BLaER1 (cell line): ENCODE data around the gene P4HB.

Experiments used
- H3K27ac ChIP-seq: shearing (Covaris generic); formaldehyde crosslinking; 2 replicates; pipeline ENCODE4 v1.8.1; 2022
- H3K27me3 ChIP-seq: shearing (Covaris generic); formaldehyde crosslinking; 2 replicates; pipeline ENCODE4 v1.8.1; 2022
- H3K36me3 ChIP-seq: shearing (Covaris generic); formaldehyde crosslinking; 2 replicates; pipeline ENCODE4 v1.8.1; 2022
- H3K4me1 ChIP-seq: shearing (Covaris generic); formaldehyde crosslinking; 2 replicates; pipeline ENCODE4 v1.8.1; 2022
- H3K4me2 ChIP-seq: shearing (Covaris generic); formaldehyde crosslinking; 2 replicates; pipeline ENCODE4 v1.8.1; 2022
- H3K4me3 ChIP-seq: shearing (Covaris generic); formaldehyde crosslinking; 2 replicates; pipeline ENCODE4 v1.8.1; 2022
- H3K9ac ChIP-seq: shearing (Covaris generic); formaldehyde crosslinking; 2 replicates; pipeline ENCODE4 v1.8.1; 2022
- H3K9me3 ChIP-seq: shearing (Covaris generic); formaldehyde crosslinking; 2 replicates; pipeline ENCODE4 v1.8.1; 2022
- H4K20me1 ChIP-seq: shearing (Covaris generic); formaldehyde crosslinking; 2 replicates; pipeline ENCODE4 v1.8.1; 2022
- Cebpa-rat ChIP-seq: shearing (Covaris generic); IDR thresholded peaks from 2 replicates; pipeline ENCODE4 v1.8.1; 2022

P4HB gene

DNA sequence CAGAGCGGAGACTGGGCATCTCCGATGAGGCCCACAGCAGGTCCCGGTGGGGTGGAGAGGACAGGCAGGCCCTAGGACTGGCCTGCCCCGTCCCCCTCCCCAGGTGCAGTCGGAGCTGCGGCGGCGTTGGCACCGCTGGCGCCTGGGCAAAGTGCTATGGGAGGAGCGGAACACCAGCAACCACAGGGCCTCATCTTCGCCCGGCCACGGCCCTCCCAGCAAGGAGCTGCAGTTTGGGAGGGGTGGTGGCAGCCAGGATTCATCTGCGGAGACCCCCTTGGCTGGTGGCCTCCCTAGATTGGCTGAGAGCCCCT is 47.0 kb downstream of the P4HB start:
- no peak for TF ChIP-seq Cebpa-rat
- Histone ChIP-seq H3K4me3 (no peak overlapping the region), H3K9ac (no peak overlapping the region), H3K4me1 (peaks cover 70% of the 10 kb centered on the region), H4K20me1 (no peaks in the 10 kb centered on the region), H3K9me3 (no peaks in the 10 kb centered on the region), H3K27me3 (0 out of 2 replicates have a peak, but pooled peaks cover 4% of the 10 kb centered on the region), H3K36me3 (no peaks in the 10 kb centered on the region), H3K27ac (peak overlapping the region; percentile 9; the same call in 1 of the 2 replicates), H3K4me2 (peak overlapping the region; percentile 82)

DNA sequence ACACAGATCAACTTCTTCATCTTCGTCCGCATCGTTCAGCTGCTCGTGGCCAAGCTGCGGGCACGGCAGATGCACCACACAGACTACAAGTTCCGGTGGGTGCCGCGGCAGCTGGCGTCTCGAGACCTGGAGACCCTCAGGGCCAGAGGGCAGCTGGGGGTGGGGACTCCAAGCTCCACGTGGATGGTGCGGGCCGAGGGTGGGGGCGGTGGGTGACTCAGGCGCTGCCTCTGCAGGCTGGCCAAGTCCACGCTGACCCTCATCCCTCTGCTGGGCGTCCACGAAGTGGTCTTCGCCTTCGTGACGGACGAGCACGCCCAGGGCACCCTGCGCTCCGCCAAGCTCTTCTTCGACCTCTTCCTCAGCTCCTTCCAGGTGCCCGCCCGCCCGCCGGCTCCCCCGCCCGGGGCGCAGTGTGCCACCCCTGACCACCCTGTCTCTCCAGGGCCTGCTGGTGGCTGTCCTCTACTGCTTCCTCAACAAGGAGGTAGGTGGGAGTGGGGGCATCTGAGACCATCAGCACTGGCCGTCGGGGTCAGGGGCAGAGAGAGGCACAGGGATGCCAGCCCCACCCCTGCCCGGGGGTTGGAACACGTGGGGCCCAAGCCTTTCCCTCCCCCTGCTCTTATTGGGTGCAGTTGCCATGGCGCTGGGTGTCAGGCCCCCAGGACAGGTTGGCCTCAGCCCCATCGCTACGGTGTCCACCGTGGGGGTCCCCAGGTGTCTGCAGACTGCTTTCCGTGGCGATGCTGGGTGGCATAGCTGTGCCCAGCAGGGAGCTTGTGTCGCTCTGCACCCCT is 47.6 kb downstream of the P4HB start:
- Histone ChIP-seq H3K27me3 (peaks cover 9% of the 10 kb centered on the region; the same call in 1 of the 2 replicates), H3K36me3 (no peaks in the 10 kb centered on the region)

DNA sequence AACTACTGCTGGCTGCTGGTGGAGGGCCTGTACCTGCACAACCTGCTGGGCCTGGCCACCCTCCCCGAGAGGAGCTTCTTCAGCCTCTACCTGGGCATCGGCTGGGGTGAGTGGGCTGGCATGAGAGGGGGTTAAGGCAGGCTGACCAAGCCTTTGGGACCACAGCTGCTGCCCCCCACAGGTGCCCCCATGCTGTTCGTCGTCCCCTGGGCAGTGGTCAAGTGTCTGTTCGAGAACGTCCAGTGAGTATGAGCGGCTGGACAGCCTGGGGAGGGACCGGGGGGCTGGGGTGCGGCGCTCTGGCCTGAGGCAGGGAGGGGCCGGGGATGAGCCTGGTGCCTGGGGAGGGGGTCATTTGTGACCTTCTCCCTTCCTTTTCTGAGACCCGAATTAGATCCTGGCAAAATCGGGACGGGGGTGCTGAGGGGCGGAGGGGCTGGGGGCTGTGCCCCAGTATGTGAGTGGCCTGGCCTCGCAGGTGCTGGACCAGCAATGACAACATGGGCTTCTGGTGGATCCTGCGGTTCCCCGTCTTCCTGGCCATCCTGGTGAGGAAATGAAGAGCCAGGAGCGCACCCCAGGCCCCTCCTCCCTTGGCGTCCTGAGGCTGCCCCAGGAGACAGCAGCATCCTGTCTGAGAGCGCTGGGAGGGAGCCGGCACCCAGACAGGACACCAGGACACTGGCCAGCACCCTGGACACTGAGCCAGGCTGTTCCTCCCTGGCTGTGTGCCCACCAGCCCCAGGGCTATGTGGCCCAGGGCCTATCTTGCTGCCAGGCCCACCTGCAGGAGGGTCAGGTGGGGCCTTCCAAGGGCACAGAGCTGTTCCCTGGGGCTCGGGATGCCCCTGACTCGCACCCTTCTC is 48.4 kb downstream of the P4HB start:
- Histone ChIP-seq H3K4me3 (no peak overlapping the region), H3K9me3 (no peaks in the 10 kb centered on the region), H3K9ac (peak overlapping the region; percentile 50; the same call in 1 of the 2 replicates), H3K4me1 (peaks cover 83% of the 10 kb centered on the region), H3K36me3 (no peaks in the 10 kb centered on the region), H3K4me2 (peak overlapping the region; percentile 82), H4K20me1 (no peaks in the 10 kb centered on the region), H3K27me3 (peaks cover 17% of the 10 kb centered on the region), H3K27ac (peak overlapping the region; percentile 67)
- no peak for TF ChIP-seq Cebpa-rat

More for the DNA sequence above, 47.6 kb downstream of the P4HB start:
- Histone ChIP-seq H3K4me3 (no peak overlapping the region), H3K9ac (peak overlapping the region; percentile 50; the same call in 1 of the 2 replicates), H3K9me3 (no peaks in the 10 kb centered on the region), H4K20me1 (no peaks in the 10 kb centered on the region), H3K27ac (peak overlapping the region; percentile 67), H3K4me1 (peaks cover 75% of the 10 kb centered on the region), H3K4me2 (peak overlapping the region; percentile 82)
- no peak for TF ChIP-seq Cebpa-rat

DNA sequence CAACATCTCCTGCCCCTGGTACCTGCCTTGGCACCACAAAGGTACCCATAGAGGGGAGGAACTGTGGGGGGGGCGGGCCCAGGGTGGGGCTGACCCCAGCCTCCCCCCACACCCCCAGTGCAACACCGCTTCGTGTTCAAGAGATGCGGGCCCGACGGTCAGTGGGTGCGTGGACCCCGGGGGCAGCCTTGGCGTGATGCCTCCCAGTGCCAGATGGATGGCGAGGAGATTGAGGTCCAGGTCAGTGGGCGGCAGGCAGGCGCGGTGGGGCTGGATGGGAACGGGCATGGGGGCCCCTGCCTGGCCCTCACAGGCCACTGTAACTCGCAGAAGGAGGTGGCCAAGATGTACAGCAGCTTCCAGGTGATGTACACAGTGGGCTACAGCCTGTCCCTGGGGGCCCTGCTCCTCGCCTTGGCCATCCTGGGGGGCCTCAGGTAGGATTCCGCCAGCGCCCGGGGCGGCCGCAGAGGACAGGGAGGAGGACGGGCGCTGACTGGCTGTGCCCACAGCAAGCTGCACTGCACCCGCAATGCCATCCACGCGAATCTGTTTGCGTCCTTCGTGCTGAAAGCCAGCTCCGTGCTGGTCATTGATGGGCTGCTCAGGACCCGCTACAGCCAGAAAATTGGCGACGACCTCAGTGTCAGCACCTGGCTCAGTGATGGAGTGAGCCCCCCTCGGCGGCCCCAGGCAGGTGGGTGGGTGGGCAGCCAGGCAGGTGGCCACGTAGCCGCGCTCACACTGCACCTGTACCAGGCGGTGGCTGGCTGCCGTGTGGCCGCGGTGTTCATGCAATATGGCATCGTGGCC is 49.2 kb downstream of the P4HB start:
- H3K9ac ChIP-seq: no peak overlapping the region
- H3K4me1 ChIP-seq: peaks cover 86% of the 10 kb centered on the region
- H3K4me3 ChIP-seq: no peak overlapping the region
- H4K20me1 ChIP-seq: no peaks in the 10 kb centered on the region
- H3K27ac ChIP-seq: 0 out of 2 replicates have a peak overlapping the region, but pooled peaks have one; percentile 67
- peak overlapping the region; percentile 82 for H3K4me2 ChIP-seq
- no peak for TF ChIP-seq Cebpa-rat
- peaks cover 25% of the 10 kb centered on the region for H3K27me3 ChIP-seq
- no peaks in the 10 kb centered on the region for H3K9me3 ChIP-seq
- no peaks in the 10 kb centered on the region for H3K36me3 ChIP-seq

DNA sequence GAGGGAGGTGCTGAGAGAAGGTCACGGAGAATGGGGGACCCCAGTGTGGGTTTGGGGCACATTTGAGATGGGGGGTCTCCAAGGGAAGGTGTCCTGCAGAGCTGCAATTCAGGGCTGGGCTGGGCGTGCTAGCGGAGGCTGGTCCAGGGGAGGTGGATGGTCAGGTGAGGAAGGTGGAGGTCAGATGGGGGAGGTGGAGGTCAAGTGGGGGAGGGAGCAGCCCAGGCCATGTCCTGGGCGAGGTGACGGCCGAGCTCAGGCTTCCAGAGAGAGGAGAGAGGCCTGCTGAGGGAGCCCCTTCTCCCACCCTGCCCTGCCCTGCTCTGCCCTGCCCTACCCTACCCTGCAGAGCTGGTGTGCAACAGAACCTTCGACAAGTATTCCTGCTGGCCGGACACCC is 49.9 kb downstream of the P4HB start:
- Histone ChIP-seq H4K20me1 (no peaks in the 10 kb centered on the region), H3K4me3 (no peak overlapping the region), H3K9ac (no peak overlapping the region), H3K27me3 (peaks cover 31% of the 10 kb centered on the region), H3K36me3 (no peaks in the 10 kb centered on the region), H3K9me3 (no peaks in the 10 kb centered on the region), H3K4me1 (peaks cover 84% of the 10 kb centered on the region), H3K27ac (no peak overlapping the region), H3K4me2 (no peak overlapping the region)
- TF ChIP-seq Cebpa-rat: no peak

DNA sequence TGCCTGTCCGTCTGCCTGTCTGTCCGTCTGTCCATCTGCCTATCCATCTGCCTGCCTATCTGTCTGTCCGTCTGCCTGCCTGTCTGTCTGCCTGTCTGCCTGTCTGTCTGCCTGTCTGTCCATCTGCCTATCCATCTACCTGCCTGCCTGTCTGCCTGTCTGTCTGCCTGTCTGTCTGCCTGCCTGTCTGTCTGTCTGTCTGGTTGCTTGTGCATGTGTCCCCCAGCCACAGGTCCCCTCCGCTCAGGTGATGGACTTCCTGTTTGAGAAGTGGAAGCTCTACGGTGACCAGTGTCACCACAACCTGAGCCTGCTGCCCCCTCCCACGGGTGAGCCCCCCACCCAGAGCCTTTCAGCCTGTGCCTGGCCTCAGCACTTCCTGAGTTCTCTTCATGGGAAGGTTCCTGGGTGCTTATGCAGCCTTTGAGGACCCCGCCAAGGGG is 50.8 kb downstream of the P4HB start:
- no peak for TF ChIP-seq Cebpa-rat
- H4K20me1 ChIP-seq: no peaks in the 10 kb centered on the region
- no peaks in the 10 kb centered on the region for H3K9me3 ChIP-seq
- H3K9ac ChIP-seq: no peak overlapping the region
- H3K27me3 ChIP-seq: peaks cover 40% of the 10 kb centered on the region
- H3K4me2 ChIP-seq: peak overlapping the region; percentile 92
- no peak overlapping the region for H3K27ac ChIP-seq
- H3K4me1 ChIP-seq: peaks cover 75% of the 10 kb centered on the region
- H3K36me3 ChIP-seq: no peaks in the 10 kb centered on the region
- no peak overlapping the region for H3K4me3 ChIP-seq

DNA sequence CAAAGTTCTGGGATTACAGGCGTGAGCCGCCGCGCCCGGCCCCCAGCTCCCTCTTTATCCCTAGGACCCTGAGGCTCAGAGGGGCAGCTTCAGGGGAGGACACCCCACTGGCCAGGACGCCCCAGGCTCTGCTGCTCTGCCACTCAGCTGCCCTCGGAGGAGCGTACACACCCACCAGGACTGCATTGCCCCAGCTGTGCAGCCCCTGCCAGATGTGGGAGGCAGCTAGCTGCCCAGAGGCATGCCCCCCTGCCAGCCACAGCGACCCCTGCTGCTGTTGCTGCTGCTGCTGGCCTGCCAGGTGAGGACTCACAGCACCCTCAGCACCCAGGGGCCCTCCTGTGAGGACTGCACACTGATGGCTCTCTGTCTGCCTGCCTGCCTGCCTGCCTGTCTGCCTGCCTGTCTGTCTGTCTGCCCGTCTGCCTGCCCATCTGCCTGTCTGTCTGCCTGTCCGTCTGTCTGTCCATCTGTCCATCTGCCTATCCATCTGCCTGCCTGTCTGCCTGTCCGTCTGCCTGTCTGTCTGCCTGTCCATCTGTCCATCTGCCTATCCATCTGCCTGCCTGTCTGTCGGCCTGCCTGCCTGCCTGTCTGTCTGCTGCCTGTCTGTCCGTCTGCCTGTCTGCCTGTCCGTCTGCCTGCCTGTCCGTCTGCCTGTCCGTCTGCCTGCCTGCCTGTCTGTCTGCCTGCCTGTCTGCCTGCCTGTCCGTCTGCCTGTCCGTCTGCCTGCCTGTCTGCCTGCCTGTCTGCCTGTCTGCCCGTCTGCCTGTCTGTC is 51.4 kb downstream of the P4HB start:
- no peaks in the 10 kb centered on the region for H3K9me3 ChIP-seq
- TF ChIP-seq Cebpa-rat: no peak
- no peaks in the 10 kb centered on the region for H3K36me3 ChIP-seq
- no peaks in the 10 kb centered on the region for H4K20me1 ChIP-seq
- H3K9ac ChIP-seq: no peak overlapping the region
- peaks cover 69% of the 10 kb centered on the region for H3K4me1 ChIP-seq
- peak overlapping the region; percentile 92 for H3K4me2 ChIP-seq
- no peak overlapping the region for H3K27ac ChIP-seq
- no peak overlapping the region for H3K4me3 ChIP-seq
- peaks cover 46% of the 10 kb centered on the region for H3K27me3 ChIP-seq

DNA sequence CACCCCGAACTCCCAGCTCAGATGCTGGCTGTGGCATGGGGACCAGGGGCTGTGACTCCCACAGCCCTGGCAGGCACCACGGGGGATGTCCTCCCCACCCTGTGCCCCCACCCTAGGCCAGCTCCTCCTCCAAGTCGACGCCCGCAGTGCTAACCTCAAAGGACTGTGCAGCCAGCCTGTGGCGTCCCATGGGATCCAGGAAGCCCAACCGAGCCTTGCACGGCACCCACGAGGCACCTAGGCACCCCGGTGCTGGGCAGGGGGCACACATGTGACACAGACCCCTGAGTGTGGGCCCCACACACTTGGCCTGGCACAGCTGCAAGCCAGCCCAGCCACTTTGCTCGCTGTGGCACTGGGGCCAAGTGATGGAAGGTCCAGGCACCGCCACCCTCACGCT is 52.5 kb downstream of the P4HB start:
- peak overlapping the region; percentile 92 for H3K4me2 ChIP-seq
- no peaks in the 10 kb centered on the region for H3K36me3 ChIP-seq
- no peak overlapping the region for H3K27ac ChIP-seq
- peaks cover 58% of the 10 kb centered on the region for H3K27me3 ChIP-seq
- no peak overlapping the region for H3K9ac ChIP-seq
- H3K9me3 ChIP-seq: no peaks in the 10 kb centered on the region
- H3K4me3 ChIP-seq: no peak overlapping the region
- no peak for TF ChIP-seq Cebpa-rat
- no peaks in the 10 kb centered on the region for H4K20me1 ChIP-seq
- peaks cover 64% of the 10 kb centered on the region for H3K4me1 ChIP-seq

DNA sequence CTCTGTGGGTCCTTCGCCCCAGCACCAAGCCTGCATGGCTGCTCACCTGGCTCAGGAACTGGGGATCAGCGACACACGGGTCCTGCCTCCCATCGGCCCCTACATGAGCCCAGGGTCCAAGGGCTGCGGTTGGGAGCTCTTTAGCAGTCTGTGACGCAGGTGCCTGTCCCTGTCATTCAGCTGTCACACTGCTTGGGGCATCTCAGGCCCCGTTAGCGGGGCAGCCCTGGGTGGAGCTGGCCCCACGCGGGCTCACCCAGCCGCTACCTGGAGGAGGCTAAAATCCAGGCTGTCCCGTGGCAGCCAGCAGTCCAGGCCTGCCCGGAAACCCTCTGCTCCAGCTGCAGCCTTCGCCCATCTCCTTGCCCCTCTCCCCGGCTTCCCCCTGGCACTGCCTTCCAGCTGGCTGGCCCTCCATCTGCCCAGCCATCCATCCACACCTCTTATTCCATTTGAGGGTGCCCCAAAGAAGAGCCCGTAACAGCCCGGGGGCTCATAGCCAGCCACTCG is 53.1 kb downstream of the P4HB start:
- Histone ChIP-seq H3K27me3 (peaks cover 63% of the 10 kb centered on the region), H3K36me3 (no peaks in the 10 kb centered on the region), H4K20me1 (no peaks in the 10 kb centered on the region), H3K27ac (no peak overlapping the region), H3K4me3 (no peak overlapping the region), H3K9me3 (no peaks in the 10 kb centered on the region), H3K9ac (no peak overlapping the region), H3K4me2 (peak overlapping the region; percentile 92), H3K4me1 (peaks cover 62% of the 10 kb centered on the region)
- TF ChIP-seq Cebpa-rat: no peak
